ENCODE data around the gene RHAG.

GRCh38 chr6:49556429-49556837 lies 80.2 kb downstream of the RHAG start:
- no peak for TF ChIP-seq CTCF (IDR thresholded peaks at IDR 0.05; ENCODE audit: low read length)
- TF ChIP-seq EZH2phosphoT487 (IDR thresholded peaks at IDR 0.05; ENCODE audit: low read length) = no peak
